IPS-NIHi7 (cell line): ENCODE measurements around the gene MAGEF1.

ENCODE experiments used
- DNase-seq: peaks from one replicate; pipeline ENCODE4 v3.0.0; 2012; ENCODE audit warnings: mixed read lengths; ENCODE audit errors: extremely low spot score

MAGEF1 gene

DNA sequence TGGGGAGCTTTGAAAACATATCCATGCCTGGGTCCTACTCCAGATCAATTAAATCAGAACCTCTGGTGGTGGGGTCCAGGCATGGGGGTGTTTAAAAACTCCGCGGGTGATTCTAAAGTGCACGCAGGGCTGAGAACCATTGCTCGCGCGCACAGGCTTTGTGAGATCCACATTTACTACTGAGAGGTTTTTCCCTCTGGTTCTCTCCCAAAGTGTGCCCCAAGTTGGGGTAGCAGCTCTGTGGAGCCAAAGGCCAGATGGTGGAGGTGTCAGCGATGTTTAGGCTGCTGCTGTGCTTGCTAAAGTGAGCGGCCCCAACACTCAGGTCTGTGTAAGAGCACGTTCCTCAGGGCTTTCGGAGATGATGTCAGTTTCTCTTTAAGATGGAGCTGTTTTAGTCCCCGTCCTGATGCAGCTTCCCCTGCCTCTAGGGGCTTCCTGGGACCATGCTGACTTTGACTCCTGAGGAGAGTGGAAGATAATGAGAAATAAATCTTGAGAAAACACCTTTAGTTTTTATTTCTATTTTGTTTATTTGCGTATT lies 13.4 kb upstream of the MAGEF1 start:
- peak; percentile 23 for DNase-seq

DNA sequence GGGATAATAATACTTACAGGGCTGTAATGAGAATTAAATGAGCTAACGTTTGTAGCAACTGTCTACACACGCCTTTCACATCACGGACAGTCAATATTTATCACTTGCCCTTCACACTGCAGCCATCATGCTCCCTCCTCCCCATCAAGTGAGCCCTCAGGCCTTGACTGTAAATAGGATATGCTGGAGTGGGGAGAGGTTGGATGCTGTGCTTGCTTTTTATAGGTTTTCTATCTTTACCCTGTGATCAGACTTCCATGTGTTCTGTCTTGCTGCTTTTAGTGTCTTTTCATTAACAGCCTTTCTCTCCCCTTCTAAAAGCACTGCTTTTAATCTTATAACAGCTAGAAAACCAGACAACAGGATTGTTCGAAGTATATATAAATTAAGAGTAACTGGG lies 12.8 kb upstream of the MAGEF1 start:
- DNase-seq, result no peak

DNA sequence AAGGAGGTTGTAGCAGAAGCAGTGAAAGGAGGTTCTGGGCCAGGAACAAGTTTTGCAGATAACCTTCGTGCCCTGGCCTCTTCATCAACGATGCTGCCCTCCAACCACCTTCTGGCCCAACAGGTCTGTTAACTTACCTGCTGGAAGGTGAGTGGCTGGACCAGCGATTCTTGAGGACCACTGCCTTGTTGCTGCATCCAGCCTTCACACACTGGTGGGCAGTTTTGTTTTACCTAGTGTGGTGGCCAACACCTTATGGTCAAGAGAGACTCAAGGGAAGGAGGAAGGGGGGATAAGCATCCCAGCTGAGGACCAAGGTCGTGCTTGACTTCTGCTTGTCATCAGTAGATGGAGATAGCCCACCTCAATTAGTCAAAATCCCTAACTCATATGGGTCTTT lies 7.8 kb upstream of the MAGEF1 start:
- DNase-seq, result no peak

- DNase-seq, result no peak
Measured at GRCh38 chr3:184718431-184718830, 6.6 kb upstream of the MAGEF1 start.

DNA sequence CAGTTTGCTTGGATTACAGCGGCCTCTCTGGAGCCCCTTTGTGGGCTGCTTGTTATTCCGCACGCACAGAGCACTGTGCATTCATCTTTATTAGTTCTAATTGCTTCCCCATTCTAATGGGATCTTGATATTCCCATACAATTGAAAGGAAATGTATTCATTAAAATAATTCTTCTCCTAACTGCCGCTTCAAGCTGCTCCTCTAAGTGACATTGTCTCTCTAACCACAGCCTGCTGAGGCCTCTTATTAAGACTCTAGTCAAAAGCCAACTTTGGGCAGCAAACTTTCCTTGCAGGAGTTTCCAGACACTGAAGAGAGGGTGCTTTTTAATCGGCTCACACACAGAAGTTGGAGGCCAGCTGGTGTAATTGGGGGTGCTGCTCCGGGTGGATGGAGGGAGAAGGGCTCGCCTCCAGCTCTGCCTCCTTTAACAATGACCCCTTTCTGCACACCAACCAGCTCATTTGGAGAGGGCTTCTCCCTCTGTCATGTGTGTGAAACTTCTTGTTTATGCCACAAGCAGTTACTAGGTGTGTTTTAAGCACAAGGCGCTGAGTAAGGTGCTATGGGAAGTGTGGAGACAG lies 5.6 kb upstream of the MAGEF1 start:
- no peak for DNase-seq

DNA sequence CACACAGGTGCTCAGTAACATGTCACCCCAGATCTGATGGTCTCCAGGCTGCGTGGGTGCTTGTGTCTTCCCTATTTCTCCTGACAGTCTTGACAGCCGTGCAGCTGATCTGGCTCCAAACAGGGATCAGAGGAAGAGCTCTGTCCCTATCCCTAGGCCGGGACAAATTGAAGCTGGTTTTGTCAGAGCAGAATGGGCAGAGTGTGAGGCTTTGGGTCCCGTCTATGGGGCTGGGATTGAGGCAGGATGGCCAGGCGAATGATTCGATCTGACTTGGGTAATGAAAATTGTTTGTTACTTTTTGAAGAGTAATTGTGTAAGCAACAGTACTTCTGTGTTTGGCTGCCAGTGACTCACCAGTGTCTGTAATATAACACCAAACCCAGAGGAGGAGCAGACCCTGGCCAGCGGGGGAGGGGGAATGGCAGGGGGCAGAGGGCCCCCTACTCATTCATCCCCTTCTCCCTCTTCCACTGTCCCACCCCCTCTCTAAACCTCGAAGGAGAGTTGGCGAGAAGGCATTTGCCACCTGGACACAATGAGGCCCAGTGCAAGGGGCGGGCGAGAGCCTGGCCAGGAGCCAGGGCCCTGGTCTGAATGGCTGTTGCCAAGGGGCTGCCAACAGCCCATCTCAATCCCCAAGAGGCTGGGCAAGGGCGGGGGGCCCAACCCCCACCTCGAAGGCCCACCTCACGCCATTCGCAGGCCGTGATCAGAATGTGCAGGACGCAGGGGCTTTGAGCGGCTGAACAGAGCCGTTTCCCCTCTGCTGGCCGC lies 4.9 kb upstream of the MAGEF1 start:
- peak; percentile 71 for DNase-seq

- no peak for DNase-seq
Measured at GRCh38 chr3:184715943-184716621, 4.2 kb upstream of the MAGEF1 start.

DNA sequence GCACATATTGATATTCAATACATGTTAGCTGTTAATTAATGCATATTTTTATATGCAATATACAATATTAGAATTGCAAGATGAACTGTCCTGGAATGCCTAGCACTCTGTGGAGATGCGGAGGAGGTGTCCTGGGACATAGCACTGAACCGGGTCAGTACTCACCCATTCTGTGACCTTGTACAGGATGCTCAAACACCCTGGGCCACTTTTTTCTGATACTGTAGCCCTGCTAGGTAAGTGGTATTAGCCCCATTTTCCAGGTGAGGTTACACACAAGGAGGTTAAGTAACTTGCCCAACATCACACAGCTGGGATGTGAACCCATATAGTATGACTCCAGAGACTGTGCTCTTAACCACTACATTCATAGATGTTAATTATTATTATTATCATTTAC lies 1.7 kb upstream of the MAGEF1 start:
- no peak for DNase-seq

DNA sequence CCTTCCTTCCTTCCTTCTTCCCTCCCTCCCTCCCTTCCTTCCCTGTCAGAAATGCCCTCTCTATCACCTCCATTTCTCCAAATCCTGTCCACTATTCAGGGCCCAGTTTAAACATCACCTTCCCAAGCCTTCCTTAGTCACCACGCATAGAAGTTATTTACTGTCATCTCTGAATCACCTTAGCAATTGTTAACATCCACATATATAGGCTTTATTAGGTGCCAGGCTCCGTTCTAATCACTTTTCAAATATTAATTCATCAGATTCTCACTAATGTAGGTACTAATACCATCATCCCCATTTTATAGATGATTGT lies 1.1 kb upstream of the MAGEF1 start:
- no peak for DNase-seq

DNA sequence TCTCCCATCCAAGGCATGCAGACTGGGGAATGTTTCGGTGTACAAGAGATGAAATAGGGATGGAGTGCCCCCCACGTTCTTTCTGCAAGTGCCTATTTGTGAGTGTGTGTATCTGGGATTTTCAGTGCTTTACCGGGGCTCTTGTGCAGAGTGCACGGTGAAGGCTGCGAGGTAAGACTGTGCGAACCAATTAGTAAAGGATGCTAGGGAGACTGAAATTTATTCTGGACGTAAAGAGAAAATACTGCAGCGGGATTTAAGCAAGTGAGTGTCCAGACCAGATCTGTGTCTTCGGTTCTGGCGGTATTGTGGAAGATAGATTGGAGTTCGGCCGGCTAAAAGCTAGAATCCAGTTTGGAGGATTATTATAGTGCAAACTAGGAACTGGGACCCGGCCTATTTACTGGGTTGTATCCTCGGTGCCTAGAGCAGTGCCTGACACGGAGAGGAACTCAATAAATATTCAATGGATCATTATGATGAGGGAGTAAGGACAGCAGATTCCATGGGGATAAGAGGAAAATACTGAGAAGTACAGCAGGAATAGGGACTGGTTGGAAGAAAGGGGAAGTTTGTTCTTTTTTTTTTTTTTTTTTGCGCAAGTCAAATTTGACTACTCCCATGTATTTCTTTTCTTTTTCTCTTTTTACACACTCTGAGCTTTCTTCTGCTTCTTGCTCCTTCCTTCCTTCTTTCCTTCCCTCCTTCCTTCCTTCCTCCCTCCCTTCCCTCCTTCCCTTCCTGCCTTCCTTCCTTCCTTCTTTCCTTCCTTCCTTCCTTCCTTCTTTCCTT lies 580 bp upstream of the MAGEF1 start:
- no peak for DNase-seq

DNA sequence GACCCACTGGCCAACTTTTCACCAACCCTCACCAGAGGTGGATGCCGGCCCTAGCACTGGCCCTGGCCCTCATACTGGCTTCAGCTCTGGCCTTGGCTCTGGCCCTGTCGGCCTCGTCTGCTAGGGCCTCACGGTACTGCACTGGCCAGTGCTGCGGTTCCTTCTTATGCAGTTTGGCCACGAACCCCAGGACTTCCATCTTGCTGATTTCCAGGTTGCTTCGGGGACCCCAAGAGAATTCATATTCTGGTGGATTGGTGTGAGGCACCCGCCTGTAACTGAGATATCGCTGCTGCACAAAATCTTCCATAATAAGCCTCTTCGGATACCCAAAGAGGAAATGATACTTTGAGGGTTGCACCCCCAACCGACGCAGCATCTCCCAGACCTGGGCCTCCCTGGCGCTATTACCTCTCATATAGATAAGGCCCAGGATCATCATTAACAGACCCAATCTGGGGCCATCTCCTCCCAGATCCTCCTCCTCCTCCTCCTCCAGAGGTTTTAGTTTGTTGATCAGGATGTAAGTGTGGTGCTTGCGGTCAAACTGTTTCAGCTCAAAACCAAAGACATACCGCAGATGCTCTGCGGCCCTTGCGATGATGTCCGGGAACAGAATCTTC lies 883 bp downstream of the MAGEF1 start:
- DNase-seq, result no peak

DNA sequence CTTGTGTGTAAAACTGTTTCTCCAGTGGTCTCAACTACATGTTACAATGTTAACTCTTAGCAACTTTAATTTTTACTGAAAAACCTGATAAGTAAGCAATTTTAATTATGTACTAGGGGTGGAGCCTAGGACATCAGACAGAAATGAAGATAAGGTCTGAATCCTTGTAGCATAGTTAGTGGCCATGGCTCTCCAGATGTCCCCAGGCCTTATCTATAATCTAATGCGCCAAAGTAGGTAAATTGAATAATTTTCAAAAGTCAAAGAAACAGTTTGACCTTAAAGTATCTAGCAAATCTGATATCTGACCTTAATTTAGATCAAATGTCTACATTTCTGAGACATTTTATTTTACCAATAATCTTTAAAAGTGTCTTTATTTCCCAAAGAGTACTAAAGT lies 8.2 kb downstream of the MAGEF1 start:
- DNase-seq, result no peak

DNA sequence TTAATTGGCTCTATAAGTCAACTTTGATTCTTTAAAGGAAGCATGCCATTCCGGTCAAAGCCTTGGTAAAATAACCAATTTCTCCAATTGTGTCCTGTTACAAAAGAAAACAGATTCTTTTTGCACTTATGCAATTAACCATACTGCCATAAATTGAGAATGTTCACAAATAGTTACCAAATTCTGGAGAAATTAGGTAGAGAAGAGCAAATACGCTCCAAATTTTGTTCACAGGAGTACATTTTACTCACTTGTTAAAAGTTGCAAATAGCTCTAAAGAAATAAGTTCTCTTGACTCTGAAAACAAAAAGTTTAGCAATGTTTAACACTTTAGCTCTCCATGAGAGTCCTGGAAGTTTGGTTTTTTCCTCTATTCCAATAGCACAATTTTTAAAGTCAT lies 11.1 kb downstream of the MAGEF1 start:
- no peak for DNase-seq

DNA sequence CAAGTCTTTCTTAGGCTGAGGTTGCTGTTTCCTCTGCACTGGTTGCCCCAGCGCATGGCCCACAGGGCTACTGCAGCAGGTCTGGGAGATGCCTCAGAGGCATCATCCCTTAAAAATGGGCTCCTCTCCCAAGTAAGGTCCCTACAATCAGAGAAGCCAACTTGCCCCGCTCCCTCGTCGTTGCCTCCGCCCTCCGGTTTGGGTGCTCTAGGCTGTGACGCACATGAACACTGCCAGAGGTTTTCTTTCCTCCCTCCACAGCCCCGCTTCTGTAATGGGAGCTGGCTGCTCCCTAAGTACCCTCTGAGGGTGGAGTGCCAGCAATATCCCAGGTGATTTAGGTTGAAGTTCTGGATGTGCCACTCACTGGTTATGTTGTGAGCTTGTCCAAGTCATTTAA lies 14.0 kb downstream of the MAGEF1 start:
- DNase-seq, result no peak

DNA sequence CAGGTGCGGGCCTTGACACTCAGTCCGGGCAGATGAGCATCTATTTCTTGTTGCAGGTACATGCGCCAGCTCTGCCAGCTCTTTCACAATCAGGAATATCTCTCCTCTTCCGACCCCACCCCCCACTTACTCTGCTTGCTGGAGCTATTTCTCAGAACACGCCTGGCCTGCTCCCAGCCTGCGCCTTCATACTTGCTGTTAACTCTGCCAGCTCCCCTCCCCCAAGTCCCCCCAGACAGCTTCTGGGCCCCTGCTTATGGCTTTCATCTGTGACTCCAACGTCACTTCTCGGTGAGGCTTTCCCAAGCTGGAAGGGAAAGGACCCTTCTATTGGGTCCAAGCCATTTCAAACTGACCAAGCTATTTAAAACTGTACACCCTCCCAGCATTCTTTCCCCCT lies 15.2 kb downstream of the MAGEF1 start:
- no peak for DNase-seq

DNA sequence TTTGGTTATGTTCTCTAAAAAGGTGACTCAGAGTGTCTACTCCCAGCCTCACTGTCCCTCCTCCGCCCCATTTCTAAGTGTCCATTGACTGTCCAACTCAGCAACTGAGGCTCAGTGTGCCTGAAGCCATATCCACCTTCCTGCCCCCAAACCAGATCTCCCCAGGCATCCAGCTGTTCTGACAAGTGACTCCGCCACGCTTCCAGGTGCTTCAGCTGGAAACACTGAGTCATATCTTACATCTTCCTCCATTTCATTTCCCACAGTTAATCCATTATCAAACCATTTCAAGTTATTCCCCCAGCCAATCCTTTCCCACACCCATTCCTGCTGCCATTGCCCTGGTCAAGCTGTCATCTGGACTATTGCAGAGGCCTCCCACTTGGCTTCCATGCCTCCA lies 17.1 kb downstream of the MAGEF1 start:
- DNase-seq, result no peak

- peak; percentile 9 for DNase-seq
Measured at GRCh38 chr3:184694133-184694665, 17.7 kb downstream of the MAGEF1 start.

GRCh38 chr3:184693011-184693975 lies 18.6 kb downstream of the MAGEF1 start:
- DNase-seq, result peak; percentile 53

DNA sequence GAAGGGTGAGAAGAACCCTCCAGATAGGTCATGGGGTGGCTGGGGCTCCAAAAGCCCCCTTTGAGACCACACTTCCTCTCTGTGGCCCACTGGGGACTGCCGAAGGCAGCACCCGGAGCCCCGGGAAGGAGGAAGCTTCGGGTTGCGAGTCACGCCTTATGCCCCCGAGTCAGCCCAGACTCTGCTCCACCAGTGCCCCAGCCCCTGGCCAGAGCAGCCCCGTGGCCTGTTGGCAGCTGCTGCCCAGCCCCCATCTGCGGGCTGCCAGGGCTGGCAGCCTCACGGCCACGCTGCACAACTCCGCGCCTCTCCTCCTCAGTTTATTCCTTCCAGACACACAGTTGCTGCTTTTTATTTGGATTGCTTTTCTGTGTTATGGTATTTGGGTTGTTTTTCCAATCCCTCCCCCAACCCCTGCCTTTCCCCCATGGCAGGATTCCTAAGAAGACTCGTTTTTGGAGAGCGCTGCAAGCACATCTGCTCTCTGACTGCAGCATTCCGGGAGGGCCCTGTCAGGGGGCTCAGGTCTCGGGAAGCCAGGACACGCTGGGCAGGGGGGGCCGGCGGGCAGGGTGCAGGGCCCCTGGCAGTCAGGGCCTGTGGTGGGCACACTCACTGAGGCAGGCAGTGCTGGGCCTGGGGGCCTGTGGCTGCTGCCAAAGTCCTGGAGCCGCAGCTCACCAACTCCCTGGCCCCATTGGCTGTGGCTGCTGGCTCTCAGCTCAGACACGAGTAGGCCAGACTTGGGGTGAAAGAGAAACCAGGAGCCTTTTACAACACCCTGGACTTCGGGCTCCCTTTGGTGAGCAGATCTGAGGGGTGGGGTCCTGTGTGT lies 20.2 kb downstream of the MAGEF1 start:
- peak; percentile 10 for DNase-seq
